KMS-11 (cell line): ENCODE measurements around the gene TCEAL6.
"Not testable (repeated sequence)": the region's sequence is repeated elsewhere in the genome, so short reads cannot be mapped to it uniquely, and the experiment has no call there.

Source experiments
- H2AFZ ChIP-seq: fragments of 200-600 bp; sonication (generic); 2 replicates; pipeline ENCODE4 v1.6.1; 2016; ENCODE audit warnings: antibody characterized with exemption, mixed run types, low read depth
- H3K27ac ChIP-seq: fragments of 200-600 bp; sonication (generic); 2 replicates; pipeline ENCODE4 v1.6.1; 2016; ENCODE audit warnings: mild to moderate bottlenecking, mixed run types
- H3K27me3 ChIP-seq: fragments of 200-600 bp; sonication (generic); 2 replicates; pipeline ENCODE4 v1.6.1; 2017; ENCODE audit warnings: mild to moderate bottlenecking, low read depth, mixed run types, moderate library complexity; ENCODE audit not compliant: insufficient read depth
- H3K36me3 ChIP-seq: fragments of 200-600 bp; sonication (generic); 2 replicates; pipeline ENCODE4 v1.6.1; 2017; ENCODE audit warnings: mild to moderate bottlenecking, mixed run types; ENCODE audit not compliant: insufficient read depth
- H3K4me1 ChIP-seq: fragments of 200-600 bp; sonication (generic); 2 replicates; pipeline ENCODE4 v1.6.1; 2016; ENCODE audit warnings: mild to moderate bottlenecking, low read depth, mixed run types; ENCODE audit not compliant: poor library complexity, severe bottlenecking
- H3K4me2 ChIP-seq: fragments of 200-600 bp; sonication (generic); 2 replicates; pipeline ENCODE4 v1.7.0; 2016; ENCODE audit warnings: mild to moderate bottlenecking, mixed run types
- H3K4me3 ChIP-seq: fragments of 200-600 bp; sonication (generic); IDR thresholded peaks from 2 replicates; pipeline ENCODE4 v1.6.1; 2017; ENCODE audit warnings: low read depth, low read length, mixed read lengths; ENCODE audit not compliant: insufficient read depth
- H3K79me2 ChIP-seq: fragments of 200-600 bp; sonication (generic); 2 replicates; pipeline ENCODE4 v1.6.1; 2016; ENCODE audit warnings: low read depth, mixed run types; ENCODE audit not compliant: insufficient read depth
- H3K9ac ChIP-seq: fragments of 200-600 bp; sonication (generic); 2 replicates; pipeline ENCODE4 v1.6.1; 2016; ENCODE audit warnings: mild to moderate bottlenecking, mixed run types
- H4K20me1 ChIP-seq: fragments of 200-600 bp; sonication (generic); 2 replicates; pipeline ENCODE4 v1.6.1; 2016; ENCODE audit warnings: mild to moderate bottlenecking, mixed run types; ENCODE audit not compliant: insufficient read depth
- CTCF ChIP-seq: fragments of 200-600 bp; sonication (generic); conservative IDR thresholded peaks from 2 replicates; pipeline ENCODE4 v1.6.1; 2017; ENCODE audit warnings: low read depth, mild to moderate bottlenecking, antibody characterized with exemption, low read length, moderate library complexity, mixed read lengths

The TCEAL6 gene

GRCh38 chrX:102142274-102142673 lies at the start of gene TCEAL6:
Gene TCEAL6 (minus strand): TSS chrX:102142481.
- not testable (repeated sequence) for H3K36me3 ChIP-seq, H3K4me3 ChIP-seq, H3K27me3 ChIP-seq, H3K9ac ChIP-seq, H3K4me2 ChIP-seq, H3K4me1 ChIP-seq, H3K27ac ChIP-seq, H2AFZ ChIP-seq, H3K79me2 ChIP-seq, H4K20me1 ChIP-seq

GRCh38 chrX:102185967-102186720 lies 43.9 kb upstream of the TCEAL6 start:
- TF ChIP-seq CTCF: no peak
- H3K4me1 ChIP-seq: no peaks in the 10 kb centered on the region
- H3K4me3 ChIP-seq: no peak overlapping the region
- H3K9ac ChIP-seq: no peak overlapping the region
- H4K20me1 ChIP-seq: no peaks in the 10 kb centered on the region
- H3K27me3 ChIP-seq: no peaks in the 10 kb centered on the region
- H3K36me3 ChIP-seq: no peaks in the 10 kb centered on the region
- H3K27ac ChIP-seq: no peak overlapping the region
- no peaks in the 10 kb centered on the region for H3K79me2 ChIP-seq
- H2AFZ ChIP-seq: no peak overlapping the region
- H3K4me2 ChIP-seq: no peak overlapping the region

GRCh38 chrX:102155806-102156179 lies 13.5 kb upstream of the TCEAL6 start, which contains the start of gene BEX5:
Gene BEX5 (minus strand): TSS chrX:102155977. CDS start chrX:102154265, 1,712 bp downstream.
- H3K4me1 ChIP-seq: no peaks in the 10 kb centered on the region
- no peak for TF ChIP-seq CTCF
- peak within 1 kb of the TSS; percentile 51 for H3K27ac ChIP-seq
- no peaks in the 10 kb centered on the region for H3K79me2 ChIP-seq
- H3K9ac ChIP-seq: peak within 1 kb of the TSS; percentile 64
- peak within 1 kb of the TSS; percentile 91 for H3K4me2 ChIP-seq
- no peaks in the 10 kb centered on the region for H4K20me1 ChIP-seq
- H3K4me3 ChIP-seq: no peak within 1 kb of the TSS
- no peaks in the 10 kb centered on the region for H3K27me3 ChIP-seq
- no peaks in the 10 kb centered on the region for H3K36me3 ChIP-seq
- peak within 1 kb of the TSS; percentile 91 for H2AFZ ChIP-seq

- H3K36me3 ChIP-seq: no peaks in the 10 kb centered on the region
- H3K4me3 ChIP-seq: no peak overlapping the region
- H3K9ac ChIP-seq: peak overlapping the region; percentile 64
- no peaks in the 10 kb centered on the region for H3K27me3 ChIP-seq
- peak overlapping the region; percentile 91 for H3K4me2 ChIP-seq
- H3K4me1 ChIP-seq: no peaks in the 10 kb centered on the region
- H3K27ac ChIP-seq: peak overlapping the region; percentile 51
- peak overlapping the region; percentile 91 for H2AFZ ChIP-seq
- H3K79me2 ChIP-seq: no peaks in the 10 kb centered on the region
- no peaks in the 10 kb centered on the region for H4K20me1 ChIP-seq
- TF ChIP-seq CTCF: no peak
Measured at GRCh38 chrX:102154900-102155805, 12.9 kb upstream of the TCEAL6 start.
